Stomach smooth muscle (tissue), 2 donors: ENCODE data around the gene MSI2.

Source experiments
- H3K27ac ChIP-seq: one replicate; pipeline ENCODE4 v1.7.0; 2013; ENCODE audit warnings: mild to moderate bottlenecking, low read length, inconsistent platforms
- H3K27me3 ChIP-seq, 2 donors: one replicate each; pipeline ENCODE4 v1.7.0; 2013; ENCODE audit warnings: low read length in 2 of 2; ENCODE audit not compliant: insufficient read depth in 2 of 2, control insufficient read depth in 1 of 2
- H3K36me3 ChIP-seq, 2 donors: one replicate each; pipeline ENCODE4 v1.7.0; 2013; ENCODE audit warnings: low read length in 2 of 2; ENCODE audit not compliant: control insufficient read depth in 2 of 2, insufficient read depth in 2 of 2
- H3K4me1 ChIP-seq: one replicate; pipeline ENCODE4 v1.7.0; 2013; ENCODE audit warnings: low read length; ENCODE audit not compliant: control insufficient read depth, insufficient read depth
- H3K4me3 ChIP-seq, 2 donors: one replicate each; pipeline ENCODE4 v1.7.0; 2013; ENCODE audit warnings: low read length in 2 of 2
- H3K9ac ChIP-seq, 2 donors: one replicate each; pipeline ENCODE4 v1.7.0; 2013; ENCODE audit warnings: low read length in 2 of 2, mild to moderate bottlenecking in 1 of 2
- H3K9me3 ChIP-seq, 2 donors: one replicate each; pipeline ENCODE4 v1.7.0; 2013; ENCODE audit warnings: low read length in 2 of 2; ENCODE audit not compliant: control insufficient read depth in 2 of 2
- donor health status: healthy.
- donor health status: Pancreatic carcinoma.

Gene MSI2

GRCh38 chr17:57379895-57380434 lies 123.6 kb downstream of the MSI2 start:
- Histone ChIP-seq H3K4me1 (no peaks in the 10 kb centered on the region), H3K4me3 (no peak overlapping the region), H3K27ac (no peak overlapping the region), H3K9me3 (peaks cover 0 to 3% of the 10 kb centered on the region in 2 donors), H3K36me3 (no peaks in the 10 kb centered on the region), H3K9ac (no peak overlapping the region), H3K27me3 (no peaks in the 10 kb centered on the region)

GRCh38 chr17:57381498-57381897 lies 125.2 kb downstream of the MSI2 start:
- no peaks in the 10 kb centered on the region for H3K4me1 ChIP-seq
- no peaks in the 10 kb centered on the region for H3K27me3 ChIP-seq
- no peak overlapping the region for H3K4me3 ChIP-seq
- H3K27ac ChIP-seq: no peak overlapping the region
- peaks cover 0 to 3% of the 10 kb centered on the region in 2 donors for H3K9me3 ChIP-seq
- H3K36me3 ChIP-seq: no peaks in the 10 kb centered on the region
- no peak overlapping the region for H3K9ac ChIP-seq

GRCh38 chr17:57384219-57384618 lies 127.9 kb downstream of the MSI2 start:
- Histone ChIP-seq H3K4me1 (no peaks in the 10 kb centered on the region), H3K36me3 (no peaks in the 10 kb centered on the region), H3K9me3 (peaks cover 7% of the 10 kb centered on the region in 2 donors), H3K27me3 (no peaks in the 10 kb centered on the region), H3K4me3 (no peak overlapping the region), H3K9ac (no peak overlapping the region), H3K27ac (no peak overlapping the region)

GRCh38 chr17:57385975-57386374 lies 129.7 kb downstream of the MSI2 start:
- H3K4me3 ChIP-seq: no peak overlapping the region
- H3K36me3 ChIP-seq: no peaks in the 10 kb centered on the region
- peaks cover 7% of the 10 kb centered on the region in 2 donors for H3K9me3 ChIP-seq
- no peak overlapping the region for H3K9ac ChIP-seq
- H3K27me3 ChIP-seq: no peaks in the 10 kb centered on the region
- H3K4me1 ChIP-seq: no peaks in the 10 kb centered on the region
- no peak overlapping the region for H3K27ac ChIP-seq

GRCh38 chr17:57387575-57387974 lies 131.3 kb downstream of the MSI2 start:
- no peaks in the 10 kb centered on the region for H3K27me3 ChIP-seq
- H3K9me3 ChIP-seq: peaks cover 7 to 8% of the 10 kb centered on the region in 2 donors
- no peaks in the 10 kb centered on the region for H3K4me1 ChIP-seq
- H3K36me3 ChIP-seq: no peaks in the 10 kb centered on the region
- H3K27ac ChIP-seq: no peak overlapping the region
- H3K4me3 ChIP-seq: no peak overlapping the region
- H3K9ac ChIP-seq: no peak overlapping the region

- Histone ChIP-seq H3K9me3 (peaks cover 7 to 11% of the 10 kb centered on the region in 2 donors), H3K4me1 (no peaks in the 10 kb centered on the region), H3K36me3 (no peaks in the 10 kb centered on the region), H3K4me3 (no peak overlapping the region), H3K27me3 (no peaks in the 10 kb centered on the region), H3K27ac (no peak overlapping the region), H3K9ac (no peak overlapping the region)
These were observed 131.9 kb downstream of the MSI2 start for GRCh38 chr17:57388131-57388725.

- Histone ChIP-seq H3K9me3 (peaks cover 4 to 11% of the 10 kb centered on the region in 2 donors), H3K4me1 (no peaks in the 10 kb centered on the region), H3K36me3 (no peaks in the 10 kb centered on the region), H3K27ac (no peak overlapping the region), H3K9ac (no peak overlapping the region), H3K27me3 (no peaks in the 10 kb centered on the region), H3K4me3 (no peak overlapping the region)
These were observed 133.2 kb downstream of the MSI2 start for GRCh38 chr17:57389473-57389872.

GRCh38 chr17:57391076-57391825 lies 134.9 kb downstream of the MSI2 start:
- Histone ChIP-seq H3K9me3 (peaks cover 4 to 11% of the 10 kb centered on the region in 2 donors), H3K9ac (no peak overlapping the region), H3K36me3 (no peaks in the 10 kb centered on the region), H3K27me3 (no peaks in the 10 kb centered on the region), H3K4me1 (no peaks in the 10 kb centered on the region), H3K4me3 (no peak overlapping the region), H3K27ac (no peak overlapping the region)

GRCh38 chr17:57391857-57392471 lies 135.6 kb downstream of the MSI2 start:
- no peaks in the 10 kb centered on the region for H3K4me1 ChIP-seq
- no peaks in the 10 kb centered on the region for H3K27me3 ChIP-seq
- no peak overlapping the region for H3K27ac ChIP-seq
- no peak overlapping the region for H3K4me3 ChIP-seq
- H3K9ac ChIP-seq: no peak overlapping the region
- no peaks in the 10 kb centered on the region for H3K36me3 ChIP-seq
- peaks cover 4 to 11% of the 10 kb centered on the region in 2 donors for H3K9me3 ChIP-seq

GRCh38 chr17:57393368-57393767 lies 137.0 kb downstream of the MSI2 start:
- Histone ChIP-seq H3K36me3 (no peaks in the 10 kb centered on the region), H3K4me3 (no peak overlapping the region), H3K9ac (no peak overlapping the region), H3K27me3 (no peaks in the 10 kb centered on the region), H3K9me3 (peaks cover 0 to 4% of the 10 kb centered on the region in 2 donors), H3K4me1 (no peaks in the 10 kb centered on the region), H3K27ac (no peak overlapping the region)
